ENCODE data around the gene TRAF6. TPM values are rescaled to one million over a fixed set of nuclear protein-coding genes. Genes with fewer than 3 reads are reported as not detected.

TRAF6 gene
- total and polyA plus RNA-seq, 2 of the 13 experiments (the other 11 are each of a cell fraction or from before 2014, with no cell fraction given): 3.3 to 5.9 TPM

DNA sequence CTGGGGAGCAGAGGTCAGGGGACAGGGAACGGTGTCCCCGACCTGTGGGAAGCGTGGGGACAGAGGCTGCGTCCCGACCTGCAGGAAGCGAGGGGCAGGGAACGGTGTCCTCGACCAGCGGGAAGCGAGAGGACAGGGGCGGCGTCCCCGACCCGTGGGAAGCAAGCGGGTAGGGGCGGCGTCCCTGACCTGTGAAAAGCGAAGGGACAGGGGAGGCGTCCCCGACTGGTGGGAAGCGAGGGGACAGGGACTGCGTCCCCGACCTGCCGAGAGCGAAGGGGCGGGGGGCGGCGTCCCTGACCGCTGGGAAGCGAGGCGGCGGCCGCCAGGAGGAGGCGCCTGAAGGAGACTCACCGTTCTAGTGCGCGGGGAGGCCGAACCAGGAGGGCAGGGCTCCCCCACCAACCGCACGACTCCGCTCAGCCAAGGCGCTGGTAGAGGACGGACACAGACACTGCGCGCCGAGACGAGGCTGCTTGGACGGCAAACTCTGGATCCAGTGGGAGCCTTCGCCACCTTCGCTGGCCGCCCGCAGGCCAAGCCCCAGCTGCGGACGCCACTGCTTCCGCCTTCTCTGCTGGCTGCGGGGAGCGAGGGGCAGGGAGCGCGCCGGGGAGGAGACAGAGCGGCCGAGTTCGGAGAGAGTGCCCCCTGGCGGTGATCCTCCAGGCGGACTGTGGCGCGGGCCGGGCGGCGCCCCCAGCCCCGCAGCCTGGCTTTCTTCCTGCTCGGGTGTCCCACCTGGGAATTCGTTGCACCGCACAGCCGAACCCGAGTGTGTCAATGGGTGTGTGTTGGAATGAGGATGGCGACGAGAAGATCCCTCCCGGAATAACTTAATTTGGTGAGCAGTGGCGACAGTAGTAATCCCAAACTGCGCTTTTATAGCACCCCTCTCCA lies at the start of gene TRAF6 (continued):
- TF ChIP-seq, protein P1, sequence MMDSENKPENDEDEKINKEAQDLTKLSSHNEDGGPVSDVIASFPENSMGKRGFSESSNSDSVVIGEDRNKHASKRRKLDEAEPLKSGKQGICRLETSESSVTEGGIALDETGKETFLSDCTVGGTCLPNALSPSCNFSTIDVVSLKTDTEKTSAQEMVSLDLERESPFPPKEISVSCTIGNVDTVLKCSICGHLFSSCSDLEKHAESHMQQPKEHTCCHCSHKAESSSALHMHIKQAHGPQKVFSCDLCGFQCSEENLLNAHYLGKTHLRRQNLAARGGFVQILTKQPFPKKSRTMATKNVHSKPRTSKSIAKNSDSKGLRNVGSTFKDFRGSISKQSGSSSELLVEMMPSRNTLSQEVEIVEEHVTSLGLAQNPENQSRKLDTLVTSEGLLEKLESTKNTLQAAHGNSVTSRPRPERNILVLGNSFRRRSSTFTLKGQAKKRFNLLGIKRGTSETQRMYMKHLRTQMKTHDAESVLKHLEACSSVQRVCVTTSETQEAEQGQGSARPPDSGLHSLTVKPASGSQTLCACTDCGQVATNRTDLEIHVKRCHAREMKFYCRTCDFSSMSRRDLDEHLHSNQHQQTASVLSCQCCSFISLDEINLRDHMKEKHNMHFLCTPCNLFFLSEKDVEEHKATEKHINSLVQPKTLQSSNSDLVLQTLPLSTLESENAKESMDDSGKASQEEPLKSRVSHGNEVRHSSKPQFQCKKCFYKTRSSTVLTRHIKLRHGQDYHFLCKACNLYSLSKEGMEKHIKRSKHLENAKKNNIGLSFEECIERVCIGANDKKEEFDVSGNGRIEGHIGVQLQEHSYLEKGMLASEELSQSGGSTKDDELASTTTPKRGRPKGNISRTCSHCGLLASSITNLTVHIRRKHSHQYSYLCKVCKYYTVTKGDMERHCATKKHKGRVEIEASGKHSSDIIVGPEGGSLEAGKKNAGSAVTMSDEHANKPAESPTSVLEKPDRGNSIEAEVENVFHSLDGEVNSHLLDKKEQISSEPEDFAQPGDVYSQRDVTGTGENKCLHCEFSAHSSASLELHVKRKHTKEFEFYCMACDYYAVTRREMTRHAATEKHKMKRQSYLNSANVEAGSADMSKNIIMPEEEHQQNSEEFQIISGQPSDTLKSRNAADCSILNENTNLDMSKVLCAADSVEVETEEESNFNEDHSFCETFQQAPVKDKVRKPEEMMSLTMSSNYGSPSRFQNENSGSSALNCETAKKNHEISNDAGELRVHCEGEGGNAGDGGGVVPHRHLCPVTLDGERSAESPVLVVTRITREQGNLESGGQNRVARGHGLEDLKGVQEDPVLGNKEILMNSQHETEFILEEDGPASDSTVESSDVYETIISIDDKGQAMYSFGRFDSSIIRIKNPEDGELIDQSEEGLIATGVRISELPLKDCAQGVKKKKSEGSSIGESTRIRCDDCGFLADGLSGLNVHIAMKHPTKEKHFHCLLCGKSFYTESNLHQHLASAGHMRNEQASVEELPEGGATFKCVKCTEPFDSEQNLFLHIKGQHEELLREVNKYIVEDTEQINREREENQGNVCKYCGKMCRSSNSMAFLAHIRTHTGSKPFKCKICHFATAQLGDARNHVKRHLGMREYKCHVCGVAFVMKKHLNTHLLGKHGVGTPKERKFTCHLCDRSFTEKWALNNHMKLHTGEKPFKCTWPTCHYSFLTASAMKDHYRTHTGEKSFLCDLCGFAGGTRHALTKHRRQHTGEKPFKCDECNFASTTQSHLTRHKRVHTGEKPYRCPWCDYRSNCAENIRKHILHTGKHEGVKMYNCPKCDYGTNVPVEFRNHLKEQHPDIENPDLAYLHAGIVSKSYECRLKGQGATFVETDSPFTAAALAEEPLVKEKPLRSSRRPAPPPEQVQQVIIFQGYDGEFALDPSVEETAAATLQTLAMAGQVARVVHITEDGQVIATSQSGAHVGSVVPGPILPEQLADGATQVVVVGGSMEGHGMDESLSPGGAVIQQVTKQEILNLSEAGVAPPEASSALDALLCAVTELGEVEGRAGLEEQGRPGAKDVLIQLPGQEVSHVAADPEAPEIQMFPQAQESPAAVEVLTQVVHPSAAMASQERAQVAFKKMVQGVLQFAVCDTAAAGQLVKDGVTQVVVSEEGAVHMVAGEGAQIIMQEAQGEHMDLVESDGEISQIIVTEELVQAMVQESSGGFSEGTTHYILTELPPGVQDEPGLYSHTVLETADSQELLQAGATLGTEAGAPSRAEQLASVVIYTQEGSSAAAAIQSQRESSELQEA (CRISPR knock-in tag; IDR thresholded peaks at IDR 0.05; ENCODE audit: not compliant biosample characterization): no peak
- TF ChIP-seq ZNF274 (CRISPR knock-in tag; IDR thresholded peaks at IDR 0.05): 0 out of 2 replicates have a peak, but pooled peaks have one; percentile 38
- TF ChIP-seq ZMAT3 (CRISPR knock-in tag; conservative IDR thresholded peaks at IDR 0.05): peak; percentile 93
- TF ChIP-seq ZFYVE20 (CRISPR knock-in tag; IDR thresholded peaks at IDR 0.05; ENCODE audit: borderline replicate concordance, low read depth): no peak
- peak; percentile 94 for TF ChIP-seq MTF2 (CRISPR knock-in tag; IDR thresholded peaks at IDR 0.05; ENCODE audit: borderline replicate concordance)
- TF ChIP-seq KDM3A (CRISPR knock-in tag; IDR thresholded peaks at IDR 0.05; ENCODE audit: low read depth): peak; percentile 82
- TF ChIP-seq ZNF331 (CRISPR knock-in tag; IDR thresholded peaks at IDR 0.05): peak; percentile 81
- TF ChIP-seq, protein P2, sequence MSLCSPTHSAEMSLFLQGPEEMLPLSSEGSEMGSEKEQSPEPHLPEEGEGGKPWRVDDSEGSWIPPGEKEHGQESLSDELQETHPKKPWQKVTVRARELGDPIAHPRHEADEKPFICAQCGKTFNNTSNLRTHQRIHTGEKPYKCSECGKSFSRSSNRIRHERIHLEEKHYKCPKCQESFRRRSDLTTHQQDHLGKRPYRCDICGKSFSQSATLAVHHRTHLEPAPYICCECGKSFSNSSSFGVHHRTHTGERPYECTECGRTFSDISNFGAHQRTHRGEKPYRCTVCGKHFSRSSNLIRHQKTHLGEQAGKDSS (CRISPR knock-in tag; IDR thresholded peaks at IDR 0.05; ENCODE audit: borderline replicate concordance, low read depth): peak; percentile 93
- TF ChIP-seq HNF4G (IDR thresholded peaks at IDR 0.05; ENCODE audit: borderline replicate concordance, low read depth, low read length): no peak
- TF ChIP-seq HNF4G (CRISPR knock-in tag; IDR thresholded peaks at IDR 0.05; ENCODE audit: borderline replicate concordance, low read depth): 0 out of 2 replicates have a peak, but pooled peaks have one; percentile 40
- peak; percentile 72; the same call in 1 of the 2 replicates for TF ChIP-seq CHCHD3 (CRISPR knock-in tag; IDR thresholded peaks at IDR 0.05)
- no peak for TF ChIP-seq ZFP36 (IDR thresholded peaks at IDR 0.05; ENCODE audit: borderline replicate concordance, low read depth, low read length, partially characterized antibody)
- no peak for TF ChIP-seq ZNF780A (CRISPR knock-in tag; IDR thresholded peaks at IDR 0.05)
- peak; percentile 77; the same call in 1 of the 2 replicates for TF ChIP-seq ZNF343 (CRISPR knock-in tag; IDR thresholded peaks at IDR 0.05)
- no peak for TF ChIP-seq U2AF2 (IDR thresholded peaks at IDR 0.05; ENCODE audit: low read depth, low read length)
- TF ChIP-seq RFX1 (IDR thresholded peaks at IDR 0.05): no peak
- TF ChIP-seq ATRX (CRISPR knock-in tag; IDR thresholded peaks at IDR 0.05; ENCODE audit: borderline replicate concordance): no peak
- no peak for TF ChIP-seq ZNF446 (CRISPR knock-in tag; IDR thresholded peaks at IDR 0.05)
- no peak for TF ChIP-seq EZH2 (conservative IDR thresholded peaks at IDR 0.05; ENCODE audit: low read depth, low read length)
- TF ChIP-seq ZSCAN29 (CRISPR knock-in tag; conservative IDR thresholded peaks at IDR 0.05): no peak
- TF ChIP-seq ZNF292 (CRISPR knock-in tag; IDR thresholded peaks at IDR 0.05; ENCODE audit: borderline replicate concordance, low read depth): peak; percentile 75

All from HepG2 (cell line).